ENCODE data around the gene POMGNT1.

Gene POMGNT1

GRCh38 chr1:46203738-46204405 is 5.6 kb upstream of the POMGNT1 start (continued):
- TF ChIP-seq, protein P1, sequence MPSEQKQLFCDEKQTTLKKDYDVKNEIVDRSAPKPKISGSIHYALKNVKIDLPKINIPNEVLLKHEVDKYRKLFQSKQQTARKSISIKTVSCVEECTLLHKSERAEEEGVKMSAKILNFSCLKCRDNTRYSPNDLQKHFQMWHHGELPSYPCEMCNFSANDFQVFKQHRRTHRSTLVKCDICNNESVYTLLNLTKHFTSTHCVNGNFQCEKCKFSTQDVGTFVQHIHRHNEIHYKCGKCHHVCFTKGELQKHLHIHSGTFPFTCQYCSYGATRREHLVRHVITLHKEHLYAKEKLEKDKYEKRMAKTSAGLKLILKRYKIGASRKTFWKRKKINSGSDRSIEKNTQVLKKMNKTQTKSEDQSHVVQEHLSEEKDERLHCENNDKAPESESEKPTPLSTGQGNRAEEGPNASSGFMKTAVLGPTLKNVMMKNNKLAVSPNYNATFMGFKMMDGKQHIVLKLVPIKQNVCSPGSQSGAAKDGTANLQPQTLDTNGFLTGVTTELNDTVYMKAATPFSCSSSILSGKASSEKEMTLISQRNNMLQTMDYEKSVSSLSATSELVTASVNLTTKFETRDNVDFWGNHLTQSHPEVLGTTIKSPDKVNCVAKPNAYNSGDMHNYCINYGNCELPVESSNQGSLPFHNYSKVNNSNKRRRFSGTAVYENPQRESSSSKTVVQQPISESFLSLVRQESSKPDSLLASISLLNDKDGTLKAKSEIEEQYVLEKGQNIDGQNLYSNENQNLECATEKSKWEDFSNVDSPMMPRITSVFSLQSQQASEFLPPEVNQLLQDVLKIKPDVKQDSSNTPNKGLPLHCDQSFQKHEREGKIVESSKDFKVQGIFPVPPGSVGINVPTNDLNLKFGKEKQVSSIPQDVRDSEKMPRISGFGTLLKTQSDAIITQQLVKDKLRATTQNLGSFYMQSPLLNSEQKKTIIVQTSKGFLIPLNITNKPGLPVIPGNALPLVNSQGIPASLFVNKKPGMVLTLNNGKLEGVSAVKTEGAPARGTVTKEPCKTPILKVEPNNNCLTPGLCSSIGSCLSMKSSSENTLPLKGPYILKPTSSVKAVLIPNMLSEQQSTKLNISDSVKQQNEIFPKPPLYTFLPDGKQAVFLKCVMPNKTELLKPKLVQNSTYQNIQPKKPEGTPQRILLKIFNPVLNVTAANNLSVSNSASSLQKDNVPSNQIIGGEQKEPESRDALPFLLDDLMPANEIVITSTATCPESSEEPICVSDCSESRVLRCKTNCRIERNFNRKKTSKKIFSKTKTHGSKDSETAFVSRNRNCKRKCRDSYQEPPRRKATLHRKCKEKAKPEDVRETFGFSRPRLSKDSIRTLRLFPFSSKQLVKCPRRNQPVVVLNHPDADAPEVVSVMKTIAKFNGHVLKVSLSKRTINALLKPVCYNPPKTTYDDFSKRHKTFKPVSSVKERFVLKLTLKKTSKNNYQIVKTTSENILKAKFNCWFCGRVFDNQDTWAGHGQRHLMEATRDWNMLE (tag by site-specific recombination; conservative IDR thresholded peaks at IDR 0.05; ENCODE audit: low read depth), result no peak
- TF ChIP-seq ZNF843 (tag by site-specific recombination; IDR thresholded peaks at IDR 0.05) (no peak), ZNF768 (tag by site-specific recombination; IDR thresholded peaks at IDR 0.05) (no peak), SCRT1 (tag by site-specific recombination; IDR thresholded peaks at IDR 0.05; ENCODE audit: borderline replicate concordance) (no peak), ZNF600 (tag by site-specific recombination; IDR thresholded peaks at IDR 0.05) (peak; percentile 59; the same call in 1 of the 2 replicates), ZBTB20 (tag by site-specific recombination; IDR thresholded peaks at IDR 0.05) (peak; percentile 90), BCL6B (tag by site-specific recombination; IDR thresholded peaks at IDR 0.05) (no peak), ZFP69B (tag by site-specific recombination; IDR thresholded peaks at IDR 0.05) (no peak), IKZF3 (tag by site-specific recombination; IDR thresholded peaks at IDR 0.05) (peak; percentile 49; the same call in 1 of the 2 replicates), ZNF488 (tag by site-specific recombination; IDR thresholded peaks at IDR 0.05) (no peak), ZSCAN4 (tag by site-specific recombination; IDR thresholded peaks at IDR 0.05) (no peak), ZNF112 (tag by site-specific recombination; IDR thresholded peaks at IDR 0.05) (no peak), TCF7L2 (IDR thresholded peaks at IDR 0.05; ENCODE audit: borderline replicate concordance, low read depth, low read length) (no peak), ZNF629 (tag by site-specific recombination; IDR thresholded peaks at IDR 0.05) (no peak), ZNF777 (tag by site-specific recombination; IDR thresholded peaks at IDR 0.05; ENCODE audit: borderline replicate concordance) (no peak)
- TF ChIP-seq, protein P2, sequence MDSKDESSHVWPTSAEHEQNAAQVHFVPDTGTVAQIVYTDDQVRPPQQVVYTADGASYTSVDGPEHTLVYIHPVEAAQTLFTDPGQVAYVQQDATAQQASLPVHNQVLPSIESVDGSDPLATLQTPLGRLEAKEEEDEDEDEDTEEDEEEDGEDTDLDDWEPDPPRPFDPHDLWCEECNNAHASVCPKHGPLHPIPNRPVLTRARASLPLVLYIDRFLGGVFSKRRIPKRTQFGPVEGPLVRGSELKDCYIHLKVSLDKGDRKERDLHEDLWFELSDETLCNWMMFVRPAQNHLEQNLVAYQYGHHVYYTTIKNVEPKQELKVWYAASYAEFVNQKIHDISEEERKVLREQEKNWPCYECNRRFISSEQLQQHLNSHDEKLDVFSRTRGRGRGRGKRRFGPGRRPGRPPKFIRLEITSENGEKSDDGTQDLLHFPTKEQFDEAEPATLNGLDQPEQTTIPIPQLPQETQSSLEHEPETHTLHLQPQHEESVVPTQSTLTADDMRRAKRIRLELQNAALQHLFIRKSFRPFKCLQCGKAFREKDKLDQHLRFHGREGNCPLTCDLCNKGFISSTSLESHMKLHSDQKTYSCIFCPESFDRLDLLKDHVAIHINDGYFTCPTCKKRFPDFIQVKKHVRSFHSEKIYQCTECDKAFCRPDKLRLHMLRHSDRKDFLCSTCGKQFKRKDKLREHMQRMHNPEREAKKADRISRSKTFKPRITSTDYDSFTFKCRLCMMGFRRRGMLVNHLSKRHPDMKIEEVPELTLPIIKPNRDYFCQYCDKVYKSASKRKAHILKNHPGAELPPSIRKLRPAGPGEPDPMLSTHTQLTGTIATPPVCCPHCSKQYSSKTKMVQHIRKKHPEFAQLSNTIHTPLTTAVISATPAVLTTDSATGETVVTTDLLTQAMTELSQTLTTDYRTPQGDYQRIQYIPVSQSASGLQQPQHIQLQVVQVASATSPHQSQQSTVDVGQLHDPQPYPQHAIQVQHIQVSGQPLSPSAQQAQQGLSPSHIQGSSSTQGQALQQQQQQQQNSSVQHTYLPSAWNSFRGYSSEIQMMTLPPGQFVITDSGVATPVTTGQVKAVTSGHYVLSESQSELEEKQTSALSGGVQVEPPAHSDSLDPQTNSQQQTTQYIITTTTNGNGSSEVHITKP (tag by site-specific recombination; IDR thresholded peaks at IDR 0.05), result peak; percentile 87
- TF ChIP-seq, protein P3, sequence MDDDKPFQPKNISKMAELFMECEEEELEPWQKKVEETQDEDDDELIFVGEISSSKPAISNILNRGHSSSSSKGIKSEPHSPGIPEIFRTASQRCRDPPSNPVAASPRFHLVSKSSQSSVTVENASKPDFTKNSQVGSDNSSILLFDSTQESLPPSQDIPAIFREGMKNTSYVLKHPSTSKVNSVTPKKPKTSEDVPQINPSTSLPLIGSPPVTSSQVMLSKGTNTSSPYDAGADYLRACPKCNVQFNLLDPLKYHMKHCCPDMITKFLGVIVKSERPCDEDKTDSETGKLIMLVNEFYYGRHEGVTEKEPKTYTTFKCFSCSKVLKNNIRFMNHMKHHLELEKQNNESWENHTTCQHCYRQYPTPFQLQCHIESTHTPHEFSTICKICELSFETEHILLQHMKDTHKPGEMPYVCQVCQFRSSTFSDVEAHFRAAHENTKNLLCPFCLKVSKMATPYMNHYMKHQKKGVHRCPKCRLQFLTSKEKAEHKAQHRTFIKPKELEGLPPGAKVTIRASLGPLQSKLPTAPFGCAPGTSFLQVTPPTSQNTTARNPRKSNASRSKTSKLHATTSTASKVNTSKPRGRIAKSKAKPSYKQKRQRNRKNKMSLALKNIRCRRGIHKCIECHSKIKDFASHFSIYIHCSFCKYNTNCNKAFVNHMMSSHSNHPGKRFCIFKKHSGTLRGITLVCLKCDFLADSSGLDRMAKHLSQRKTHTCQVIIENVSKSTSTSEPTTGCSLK (tag by site-specific recombination; IDR thresholded peaks at IDR 0.05), result no peak
- TF ChIP-seq, protein P4, sequence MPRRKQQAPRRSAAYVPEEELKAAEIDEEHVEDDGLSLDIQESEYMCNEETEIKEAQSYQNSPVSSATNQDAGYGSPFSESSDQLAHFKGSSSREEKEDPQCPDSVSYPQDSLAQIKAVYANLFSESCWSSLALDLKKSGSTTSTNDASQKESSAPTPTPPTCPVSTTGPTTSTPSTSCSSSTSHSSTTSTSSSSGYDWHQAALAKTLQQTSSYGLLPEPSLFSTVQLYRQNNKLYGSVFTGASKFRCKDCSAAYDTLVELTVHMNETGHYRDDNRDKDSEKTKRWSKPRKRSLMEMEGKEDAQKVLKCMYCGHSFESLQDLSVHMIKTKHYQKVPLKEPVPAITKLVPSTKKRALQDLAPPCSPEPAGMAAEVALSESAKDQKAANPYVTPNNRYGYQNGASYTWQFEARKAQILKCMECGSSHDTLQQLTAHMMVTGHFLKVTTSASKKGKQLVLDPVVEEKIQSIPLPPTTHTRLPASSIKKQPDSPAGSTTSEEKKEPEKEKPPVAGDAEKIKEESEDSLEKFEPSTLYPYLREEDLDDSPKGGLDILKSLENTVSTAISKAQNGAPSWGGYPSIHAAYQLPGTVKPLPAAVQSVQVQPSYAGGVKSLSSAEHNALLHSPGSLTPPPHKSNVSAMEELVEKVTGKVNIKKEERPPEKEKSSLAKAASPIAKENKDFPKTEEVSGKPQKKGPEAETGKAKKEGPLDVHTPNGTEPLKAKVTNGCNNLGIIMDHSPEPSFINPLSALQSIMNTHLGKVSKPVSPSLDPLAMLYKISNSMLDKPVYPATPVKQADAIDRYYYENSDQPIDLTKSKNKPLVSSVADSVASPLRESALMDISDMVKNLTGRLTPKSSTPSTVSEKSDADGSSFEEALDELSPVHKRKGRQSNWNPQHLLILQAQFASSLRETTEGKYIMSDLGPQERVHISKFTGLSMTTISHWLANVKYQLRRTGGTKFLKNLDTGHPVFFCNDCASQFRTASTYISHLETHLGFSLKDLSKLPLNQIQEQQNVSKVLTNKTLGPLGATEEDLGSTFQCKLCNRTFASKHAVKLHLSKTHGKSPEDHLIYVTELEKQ (tag by site-specific recombination; IDR thresholded peaks at IDR 0.05; ENCODE audit: borderline replicate concordance), result no peak
- TF ChIP-seq, protein P5, sequence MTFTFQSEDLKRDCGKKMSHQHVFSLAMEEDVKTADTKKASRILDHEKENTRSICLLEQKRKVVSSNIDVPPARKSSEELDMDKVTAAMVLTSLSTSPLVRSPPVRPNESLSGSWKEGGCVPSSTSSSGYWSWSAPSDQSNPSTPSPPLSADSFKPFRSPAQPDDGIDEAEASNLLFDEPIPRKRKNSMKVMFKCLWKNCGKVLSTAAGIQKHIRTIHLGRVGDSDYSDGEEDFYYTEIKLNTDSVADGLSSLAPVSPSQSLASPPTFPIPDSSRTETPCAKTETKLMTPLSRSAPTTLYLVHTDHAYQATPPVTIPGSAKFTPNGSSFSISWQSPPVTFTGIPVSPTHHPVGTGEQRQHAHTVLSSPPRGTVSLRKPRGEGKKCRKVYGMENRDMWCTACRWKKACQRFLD (tag by site-specific recombination; IDR thresholded peaks at IDR 0.05), result no peak
